Rectal smooth muscle tissue (tissue), 1 donor: ENCODE results near the gene MRFAP1.
A peak's percentile ranks its signal among the peaks of the same experiment; 100 is the strongest.
"Not testable (repeated sequence)": the region's sequence is repeated elsewhere in the genome, so short reads cannot be mapped to it uniquely, and the experiment has no call there.

ENCODE experiments used
- H3K27ac ChIP-seq: one replicate; pipeline ENCODE4 v1.7.0; 2013; ENCODE audit warnings: low read depth, low read length, inconsistent platforms
- H3K27me3 ChIP-seq: one replicate; pipeline ENCODE4 v1.7.0; 2013; ENCODE audit warnings: low read length; ENCODE audit not compliant: control insufficient read depth, insufficient read depth
- H3K36me3 ChIP-seq: one replicate; pipeline ENCODE4 v1.7.0; 2013; ENCODE audit warnings: low read length; ENCODE audit not compliant: control insufficient read depth, insufficient read depth
- H3K4me1 ChIP-seq: one replicate; pipeline ENCODE4 v1.7.0; 2013; ENCODE audit warnings: low read length; ENCODE audit not compliant: control insufficient read depth, insufficient read depth
- H3K4me3 ChIP-seq: one replicate; pipeline ENCODE4 v1.7.0; 2013; ENCODE audit warnings: low read length
- H3K9ac ChIP-seq: one replicate; pipeline ENCODE4 v1.7.0; 2013; ENCODE audit warnings: low read length

MRFAP1 gene

GRCh38 chr4:6649216-6649615 is 8.7 kb downstream of the MRFAP1 start:
- Histone ChIP-seq H3K36me3 (no peaks in the 10 kb centered on the region), H3K4me1 (no peaks in the 10 kb centered on the region), H3K27me3 (no peaks in the 10 kb centered on the region)

GRCh38 chr4:6654211-6654610 is 13.7 kb downstream of the MRFAP1 start:
- not testable (repeated sequence) for H3K4me3 ChIP-seq, H3K36me3 ChIP-seq, H3K9ac ChIP-seq, H3K27ac ChIP-seq, H3K27me3 ChIP-seq, H3K4me1 ChIP-seq

More at GRCh38 chr4:6649216-6649615, 8.7 kb downstream of the MRFAP1 start:
- Histone ChIP-seq H3K4me3 (no peak overlapping the region), H3K27ac (no peak overlapping the region), H3K9ac (no peak overlapping the region)

GRCh38 chr4:6655291-6655690 is 14.8 kb downstream of the MRFAP1 start:
- not testable (repeated sequence) for H3K27ac ChIP-seq, H3K4me3 ChIP-seq, H3K27me3 ChIP-seq, H3K4me1 ChIP-seq, H3K9ac ChIP-seq, H3K36me3 ChIP-seq

GRCh38 chr4:6655924-6656323 is 15.4 kb downstream of the MRFAP1 start:
- Histone ChIP-seq H3K4me3 (no peak overlapping the region), H3K27me3 (no peaks in the 10 kb centered on the region), H3K9ac (no peak overlapping the region), H3K4me1 (no peaks in the 10 kb centered on the region), H3K27ac (no peak overlapping the region), H3K36me3 (no peaks in the 10 kb centered on the region)

GRCh38 chr4:6657242-6658208 is 17.0 kb downstream of the MRFAP1 start:
- Histone ChIP-seq H3K27ac (no peak overlapping the region), H3K27me3 (no peaks in the 10 kb centered on the region), H3K36me3 (no peaks in the 10 kb centered on the region), H3K9ac (no peak overlapping the region), H3K4me3 (no peak overlapping the region), H3K4me1 (no peaks in the 10 kb centered on the region)

- Histone ChIP-seq H3K4me3 (peak overlapping the region; percentile 55), H3K4me1 (no peaks in the 10 kb centered on the region), H3K27ac (no peak overlapping the region), H3K9ac (no peak overlapping the region), H3K36me3 (no peaks in the 10 kb centered on the region), H3K27me3 (no peaks in the 10 kb centered on the region)
Measured at GRCh38 chr4:6658209-6658595, 17.7 kb downstream of the MRFAP1 start.

GRCh38 chr4:6658597-6659075 is 18.2 kb downstream of the MRFAP1 start:
- Histone ChIP-seq H3K4me3 (peak overlapping the region; percentile 55), H3K9ac (no peak overlapping the region), H3K36me3 (no peaks in the 10 kb centered on the region), H3K27ac (peak overlapping the region; percentile 30), H3K27me3 (no peaks in the 10 kb centered on the region), H3K4me1 (no peaks in the 10 kb centered on the region)

- Histone ChIP-seq H3K4me3 (no peak overlapping the region), H3K9ac (no peak overlapping the region), H3K27me3 (peaks cover 2% of the 10 kb centered on the region), H3K4me1 (peaks cover 3% of the 10 kb centered on the region), H3K27ac (no peak overlapping the region), H3K36me3 (no peaks in the 10 kb centered on the region)
Measured at GRCh38 chr4:6659897-6660296, 19.4 kb downstream of the MRFAP1 start.

- H3K27me3 ChIP-seq, result peaks cover 7% of the 10 kb centered on the region
- H3K36me3 ChIP-seq, result no peaks in the 10 kb centered on the region
- H3K4me1 ChIP-seq, result peaks cover 3% of the 10 kb centered on the region
- H3K27ac ChIP-seq, result no peak overlapping the region
- H3K9ac ChIP-seq, result no peak overlapping the region
- no peak overlapping the region for H3K4me3 ChIP-seq
Measured at GRCh38 chr4:6660430-6660829, 19.9 kb downstream of the MRFAP1 start.

- H3K27me3 ChIP-seq, result peaks cover 7% of the 10 kb centered on the region
- H3K4me1 ChIP-seq, result peaks cover 3% of the 10 kb centered on the region
- H3K36me3 ChIP-seq, result no peaks in the 10 kb centered on the region
- no peak overlapping the region for H3K9ac ChIP-seq
- no peak overlapping the region for H3K27ac ChIP-seq
- no peak overlapping the region for H3K4me3 ChIP-seq
Measured at GRCh38 chr4:6662591-6662990, 22.1 kb downstream of the MRFAP1 start.

GRCh38 chr4:6663596-6664393 is 23.3 kb downstream of the MRFAP1 start:
- Histone ChIP-seq H3K27ac (no peak overlapping the region), H3K27me3 (peaks cover 7% of the 10 kb centered on the region), H3K4me3 (peak overlapping the region; percentile 39), H3K9ac (no peak overlapping the region), H3K36me3 (no peaks in the 10 kb centered on the region), H3K4me1 (peaks cover 3% of the 10 kb centered on the region)

GRCh38 chr4:6665320-6665654 is 24.8 kb downstream of the MRFAP1 start:
- Histone ChIP-seq H3K36me3 (peaks cover 3% of the 10 kb centered on the region), H3K9ac (no peak overlapping the region), H3K27me3 (peaks cover 7% of the 10 kb centered on the region), H3K4me1 (peaks cover 3% of the 10 kb centered on the region), H3K27ac (no peak overlapping the region), H3K4me3 (no peak overlapping the region)
